Suprapubic skin (tissue), 4 donors: ENCODE measurements around the gene UBALD1.

Source experiments
- CTCF ChIP-seq, 2 donors: fragments of 200-600 bp in 1 of 2; fragments of 450-650 bp in 1 of 2; sonication (generic) in 1 of 2; IDR thresholded peaks; one replicate each; pipeline ENCODE4 v1.5.1; 2016 to 2019; ENCODE audit warnings: antibody characterized with exemption in 2 of 2, mild to moderate bottlenecking in 1 of 2, moderate library complexity in 1 of 2
- POLR2A ChIP-seq, 2 donors: fragments of 450-650 bp; IDR thresholded peaks; one replicate each; pipeline ENCODE4 v1.6.1; 2017; ENCODE audit warnings: antibody characterized with exemption in 2 of 2, mild to moderate bottlenecking in 2 of 2, moderate library complexity in 2 of 2
- POLR2AphosphoS5 ChIP-seq, 3 donors: sonication (generic); formaldehyde crosslinking; IDR thresholded peaks; one replicate each; pipeline ENCODE4 v1.6.1; 2017; ENCODE audit warnings: antibody characterized with exemption in 3 of 3

GRCh38 chr16:4640572-4641305 is 26.1 kb upstream of the UBALD1 start:
- TF ChIP-seq CTCF (IDR thresholded peaks at IDR 0.05) (no peak), POLR2A (IDR thresholded peaks at IDR 0.05) (no peak), POLR2AphosphoS5 (IDR thresholded peaks at IDR 0.05) (no peak)
